Testis (tissue), 2 donors: ENCODE measurements around the gene GMDS.

Source experiments
- CTCF ChIP-seq, 3 experiments: fragments of 450-650 bp in 2 of 3; fragments of 200-600 bp in 1 of 3; sonication (generic) in 1 of 3; IDR thresholded peaks; one replicate each; pipeline ENCODE4 v1.5.1; 2016 to 2019; ENCODE audit warnings: antibody characterized with exemption in 3 of 3, mild to moderate bottlenecking in 2 of 3, moderate library complexity in 1 of 3
- POLR2A ChIP-seq: fragments of 450-650 bp; IDR thresholded peaks from one replicate; pipeline ENCODE4 v1.6.1; 2017; ENCODE audit warnings: antibody characterized with exemption, mild to moderate bottlenecking, moderate library complexity

GRCh38 chr6:1613346-1613687 lies 632.1 kb downstream of the GMDS start:
- TF ChIP-seq CTCF (IDR thresholded peaks at IDR 0.05) (no peak), POLR2A (no peak)
